ENCODE data around the gene QRICH1.

The QRICH1 gene

DNA sequence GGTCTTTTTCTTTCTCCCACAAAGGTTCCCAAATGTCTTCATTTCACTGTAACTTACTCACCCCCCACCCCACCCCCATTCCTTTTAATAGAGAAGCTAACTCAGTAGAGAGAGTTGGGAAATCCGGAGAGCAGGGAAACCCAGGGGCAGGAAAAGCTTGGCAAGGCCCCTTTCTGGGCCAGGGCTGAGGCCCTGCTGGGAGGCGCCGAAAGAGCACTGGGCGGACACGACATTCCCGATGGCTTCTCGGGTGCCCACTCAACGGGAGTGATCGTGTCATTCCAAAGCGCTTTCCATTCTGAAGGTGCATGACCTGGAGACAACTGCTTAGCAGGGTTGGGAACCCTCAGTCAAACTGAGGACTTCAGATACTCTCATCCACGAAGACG is 73.9 kb downstream of the QRICH1 start:
- TF ChIP-seq TAF1 (IDR thresholded peaks at IDR 0.05; ENCODE audit: borderline replicate concordance, insufficient read depth, low read length) (no peak), POLR2AphosphoS5 (IDR thresholded peaks at IDR 0.05; ENCODE audit: low read depth, low read length) (no peak), FOXP2 (optimal IDR thresholded peaks at IDR 0.05; ENCODE audit: borderline replicate concordance, extremely low read depth, extremely low read length, insufficient read depth) (no peak), SIN3A (IDR thresholded peaks at IDR 0.05; ENCODE audit: borderline replicate concordance, insufficient read depth, low read length) (no peak)
- TF ChIP-seq, protein P1, sequence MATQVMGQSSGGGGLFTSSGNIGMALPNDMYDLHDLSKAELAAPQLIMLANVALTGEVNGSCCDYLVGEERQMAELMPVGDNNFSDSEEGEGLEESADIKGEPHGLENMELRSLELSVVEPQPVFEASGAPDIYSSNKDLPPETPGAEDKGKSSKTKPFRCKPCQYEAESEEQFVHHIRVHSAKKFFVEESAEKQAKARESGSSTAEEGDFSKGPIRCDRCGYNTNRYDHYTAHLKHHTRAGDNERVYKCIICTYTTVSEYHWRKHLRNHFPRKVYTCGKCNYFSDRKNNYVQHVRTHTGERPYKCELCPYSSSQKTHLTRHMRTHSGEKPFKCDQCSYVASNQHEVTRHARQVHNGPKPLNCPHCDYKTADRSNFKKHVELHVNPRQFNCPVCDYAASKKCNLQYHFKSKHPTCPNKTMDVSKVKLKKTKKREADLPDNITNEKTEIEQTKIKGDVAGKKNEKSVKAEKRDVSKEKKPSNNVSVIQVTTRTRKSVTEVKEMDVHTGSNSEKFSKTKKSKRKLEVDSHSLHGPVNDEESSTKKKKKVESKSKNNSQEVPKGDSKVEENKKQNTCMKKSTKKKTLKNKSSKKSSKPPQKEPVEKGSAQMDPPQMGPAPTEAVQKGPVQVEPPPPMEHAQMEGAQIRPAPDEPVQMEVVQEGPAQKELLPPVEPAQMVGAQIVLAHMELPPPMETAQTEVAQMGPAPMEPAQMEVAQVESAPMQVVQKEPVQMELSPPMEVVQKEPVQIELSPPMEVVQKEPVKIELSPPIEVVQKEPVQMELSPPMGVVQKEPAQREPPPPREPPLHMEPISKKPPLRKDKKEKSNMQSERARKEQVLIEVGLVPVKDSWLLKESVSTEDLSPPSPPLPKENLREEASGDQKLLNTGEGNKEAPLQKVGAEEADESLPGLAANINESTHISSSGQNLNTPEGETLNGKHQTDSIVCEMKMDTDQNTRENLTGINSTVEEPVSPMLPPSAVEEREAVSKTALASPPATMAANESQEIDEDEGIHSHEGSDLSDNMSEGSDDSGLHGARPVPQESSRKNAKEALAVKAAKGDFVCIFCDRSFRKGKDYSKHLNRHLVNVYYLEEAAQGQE (IDR thresholded peaks at IDR 0.05; ENCODE audit: insufficient read depth in 1 of 2, low read depth in 2 of 2, low read length in 2 of 2) = no peak

DNA sequence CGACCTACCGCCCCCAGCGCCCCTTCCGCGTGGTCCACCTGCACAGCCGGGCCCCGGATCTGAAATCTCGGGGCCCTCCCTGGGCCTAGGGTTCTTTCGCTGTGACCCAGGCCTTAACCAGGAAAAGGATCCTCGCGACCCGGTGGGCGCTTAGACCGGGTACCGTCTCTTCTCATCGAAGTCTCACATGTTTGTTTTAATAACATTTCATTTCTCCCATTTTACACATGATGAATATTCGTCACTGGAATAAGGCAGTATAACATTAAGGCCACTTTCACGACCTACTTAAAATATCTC is 75.2 kb downstream of the QRICH1 start:
- no peak for TF ChIP-seq POLR2AphosphoS5 (IDR thresholded peaks at IDR 0.05; ENCODE audit: low read depth, low read length)
- no peak for TF ChIP-seq SIN3A (IDR thresholded peaks at IDR 0.05; ENCODE audit: borderline replicate concordance, insufficient read depth, low read length)
- TF ChIP-seq, protein P1 (IDR thresholded peaks at IDR 0.05; ENCODE audit: insufficient read depth in 1 of 2, low read depth in 2 of 2, low read length in 2 of 2) = no peak
- no peak for TF ChIP-seq TAF1 (IDR thresholded peaks at IDR 0.05; ENCODE audit: borderline replicate concordance, insufficient read depth, low read length)
- no peak for TF ChIP-seq FOXP2 (optimal IDR thresholded peaks at IDR 0.05; ENCODE audit: borderline replicate concordance, extremely low read depth, extremely low read length, insufficient read depth)

DNA sequence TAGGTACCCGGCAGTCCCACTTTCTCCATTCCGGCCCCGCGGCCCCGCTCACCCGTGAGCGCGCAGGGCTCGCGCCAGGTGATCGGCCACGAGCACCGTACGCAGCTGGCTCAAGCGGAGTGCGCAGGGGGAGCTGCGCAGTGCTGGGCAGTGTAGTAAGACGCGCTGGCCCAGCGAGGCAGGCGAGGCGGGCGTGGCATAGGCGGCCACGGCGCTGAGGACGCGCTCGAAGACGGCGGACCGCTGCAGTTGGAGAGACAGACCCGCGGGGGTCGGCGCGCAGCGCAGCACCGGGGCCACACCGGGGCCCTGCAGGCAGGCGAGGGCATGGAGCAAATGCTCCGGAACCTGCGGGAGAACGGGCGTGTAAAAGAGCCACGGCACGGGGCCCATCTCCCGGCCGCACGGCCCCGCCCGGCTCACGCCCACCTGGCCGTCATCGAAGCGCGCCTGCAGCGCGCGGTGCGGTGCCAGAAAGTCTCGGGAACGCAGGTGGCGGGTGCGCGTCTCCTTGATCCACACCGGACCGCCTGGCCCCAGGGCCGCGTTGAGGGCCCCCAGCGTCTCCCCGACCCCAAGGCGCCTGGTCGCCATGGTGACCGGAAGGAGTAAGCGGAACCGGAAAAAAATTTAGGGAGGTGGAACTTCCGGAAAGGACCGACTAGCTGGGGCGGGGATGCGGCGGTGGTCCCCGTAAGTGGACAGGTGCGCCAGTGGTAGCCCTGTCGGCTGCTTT is 75.7 kb downstream of the QRICH1 start, which contains the start of gene DALRD3:
DALRD3 (minus strand) TSS at position 610 of the 736 bp plus-strand sequence; CDS start at position 594, 16 bp downstream.
- TF ChIP-seq SIN3A (IDR thresholded peaks at IDR 0.05; ENCODE audit: borderline replicate concordance, insufficient read depth, low read length) = no peak
- TF ChIP-seq, protein P1 (IDR thresholded peaks at IDR 0.05; ENCODE audit: insufficient read depth in 1 of 2, low read depth in 2 of 2, low read length in 2 of 2) = no peak
- TF ChIP-seq POLR2AphosphoS5 (IDR thresholded peaks at IDR 0.05; ENCODE audit: low read depth, low read length) = peak; percentile 36

DNA sequence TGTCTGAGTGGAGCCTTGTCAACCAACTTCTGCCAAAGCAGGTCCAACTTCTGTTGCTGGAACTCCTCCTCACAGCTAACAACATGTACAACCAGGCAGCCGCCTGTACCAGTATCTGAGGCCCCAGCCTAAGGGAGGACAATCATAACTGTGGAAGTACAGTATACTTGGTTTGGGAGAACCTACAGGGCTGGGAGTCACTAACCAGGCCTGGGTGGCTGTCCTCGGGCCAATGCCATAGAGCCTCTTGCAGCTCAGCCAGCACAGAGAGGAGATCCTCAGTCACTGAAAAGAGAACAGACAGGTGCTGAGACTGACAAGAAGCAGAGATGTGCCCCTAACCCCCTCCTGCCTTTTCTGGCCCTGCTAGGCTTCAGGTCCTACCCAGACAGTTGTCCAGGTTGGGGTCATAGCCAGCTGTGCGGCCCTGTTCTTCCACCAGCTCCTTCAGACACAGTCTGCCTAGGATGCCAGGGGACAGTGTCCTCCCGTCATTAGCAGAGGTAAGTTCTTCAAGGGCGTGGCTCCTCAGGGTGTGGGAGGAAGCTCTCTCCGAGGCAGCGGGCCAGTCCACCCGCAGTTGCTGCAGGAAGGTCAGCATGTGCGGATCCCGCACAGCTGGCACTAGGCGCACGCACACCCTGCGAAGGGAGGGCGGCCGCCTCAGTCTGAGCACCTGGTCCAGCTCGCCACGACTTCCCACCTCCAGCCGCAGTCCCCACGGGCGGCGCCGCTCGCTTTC is 76.5 kb downstream of the QRICH1 start:
- TF ChIP-seq FOXP2 (optimal IDR thresholded peaks at IDR 0.05; ENCODE audit: borderline replicate concordance, extremely low read depth, extremely low read length, insufficient read depth) (no peak), POLR2AphosphoS5 (IDR thresholded peaks at IDR 0.05; ENCODE audit: low read depth, low read length) (no peak), TAF1 (IDR thresholded peaks at IDR 0.05; ENCODE audit: borderline replicate concordance, insufficient read depth, low read length) (no peak), SIN3A (IDR thresholded peaks at IDR 0.05; ENCODE audit: borderline replicate concordance, insufficient read depth, low read length) (no peak)
- TF ChIP-seq, protein P1 (IDR thresholded peaks at IDR 0.05; ENCODE audit: insufficient read depth in 1 of 2, low read depth in 2 of 2, low read length in 2 of 2) = no peak
